Parathyroid adenoma (tissue), 2 donors: Measurements from ENCODE around the gene JOSD1.
A peak's percentile ranks its signal among the peaks of the same experiment; 100 is the strongest.

ENCODE experiments used
- H2AFZ ChIP-seq: fragments of 300-600 bp; sonication (generic); one replicate; pipeline ENCODE4 v1.7.0; 2017; ENCODE audit warnings: antibody characterized with exemption, mild to moderate bottlenecking
- H3K27ac ChIP-seq: fragments of 300-600 bp; sonication (generic); one replicate; pipeline ENCODE4 v1.7.0; 2017
- H3K27me3 ChIP-seq: fragments of 300-600 bp; sonication (generic); one replicate; pipeline ENCODE4 v1.7.0; 2017; ENCODE audit warnings: low read length; ENCODE audit not compliant: control insufficient read depth, insufficient read depth
- H3K36me3 ChIP-seq: fragments of 300-600 bp; sonication (generic); one replicate; pipeline ENCODE4 v1.7.0; 2017; ENCODE audit warnings: low read length; ENCODE audit not compliant: control insufficient read depth, insufficient read depth
- H3K4me1 ChIP-seq: fragments of 300-600 bp; sonication (generic); one replicate; pipeline ENCODE4 v1.7.0; 2017; ENCODE audit warnings: control low read depth
- H3K4me2 ChIP-seq: fragments of 300-600 bp; sonication (generic); one replicate; pipeline ENCODE4 v1.7.0; 2017; ENCODE audit warnings: low read length
- H3K4me3 ChIP-seq: fragments of 300-600 bp; sonication (generic); one replicate; pipeline ENCODE4 v1.7.0; 2017; ENCODE audit warnings: low read depth, low read length
- H3K79me2 ChIP-seq: fragments of 300-600 bp; sonication (generic); one replicate; pipeline ENCODE4 v1.7.0; 2017; ENCODE audit warnings: control low read depth
- H3K9ac ChIP-seq: fragments of 300-600 bp; sonication (generic); one replicate; pipeline ENCODE4 v1.7.0; 2017; ENCODE audit warnings: mild to moderate bottlenecking
- H3K9me3 ChIP-seq: fragments of 300-600 bp; sonication (generic); one replicate; pipeline ENCODE4 v1.7.0; 2017; ENCODE audit warnings: low read length; ENCODE audit not compliant: control insufficient read depth
- CTCF ChIP-seq: fragments of 300-600 bp; sonication (generic); IDR thresholded peaks from one replicate; pipeline ENCODE4 v1.7.0; 2017; ENCODE audit warnings: antibody characterized with exemption, mild to moderate bottlenecking
- donor health status: primary hyperparathyroidism.

JOSD1 gene

DNA sequence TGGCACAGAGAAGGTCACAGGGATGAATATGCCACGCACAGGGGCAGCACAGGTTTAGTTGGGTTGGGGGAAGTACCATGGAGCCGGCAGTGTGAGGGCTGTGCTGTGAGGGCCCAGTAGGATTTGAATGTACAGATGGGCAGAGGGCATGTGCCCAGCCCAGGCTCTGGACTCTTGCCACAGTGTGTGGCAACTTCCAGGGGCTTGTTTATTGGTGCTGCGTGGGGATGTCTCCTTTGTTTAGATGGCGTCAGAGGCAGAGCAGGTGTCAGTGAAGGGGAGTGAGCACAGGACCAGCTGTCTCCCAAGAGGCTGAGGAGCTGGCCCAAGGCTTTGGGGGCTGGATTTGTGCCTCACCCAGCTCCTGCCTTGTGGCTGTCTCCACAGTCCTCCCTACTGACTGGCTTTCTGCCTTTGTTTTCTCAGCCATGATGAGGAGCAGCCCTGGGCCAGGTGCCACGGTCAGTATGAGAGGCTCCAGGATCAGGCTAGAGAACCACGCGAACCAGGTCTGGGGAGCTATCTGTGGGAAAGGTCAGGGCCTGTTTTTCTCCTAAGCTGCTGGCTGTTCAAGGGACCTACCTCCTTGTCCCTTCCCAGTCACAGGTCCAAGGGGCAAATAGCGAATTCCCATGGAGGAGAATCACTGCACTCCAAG lies 33.1 kb upstream of the JOSD1 start:
- H3K4me1 ChIP-seq: no peaks in the 10 kb centered on the region
- no peaks in the 10 kb centered on the region for H3K79me2 ChIP-seq
- no peak overlapping the region for H3K4me3 ChIP-seq
- H3K9ac ChIP-seq: no peak overlapping the region
- no peak for TF ChIP-seq CTCF
- H3K27me3 ChIP-seq: no peaks in the 10 kb centered on the region
- H3K9me3 ChIP-seq: no peaks in the 10 kb centered on the region
- no peak overlapping the region for H3K4me2 ChIP-seq
- no peak overlapping the region for H3K27ac ChIP-seq
- no peaks in the 10 kb centered on the region for H3K36me3 ChIP-seq
- H2AFZ ChIP-seq: no peak overlapping the region

DNA sequence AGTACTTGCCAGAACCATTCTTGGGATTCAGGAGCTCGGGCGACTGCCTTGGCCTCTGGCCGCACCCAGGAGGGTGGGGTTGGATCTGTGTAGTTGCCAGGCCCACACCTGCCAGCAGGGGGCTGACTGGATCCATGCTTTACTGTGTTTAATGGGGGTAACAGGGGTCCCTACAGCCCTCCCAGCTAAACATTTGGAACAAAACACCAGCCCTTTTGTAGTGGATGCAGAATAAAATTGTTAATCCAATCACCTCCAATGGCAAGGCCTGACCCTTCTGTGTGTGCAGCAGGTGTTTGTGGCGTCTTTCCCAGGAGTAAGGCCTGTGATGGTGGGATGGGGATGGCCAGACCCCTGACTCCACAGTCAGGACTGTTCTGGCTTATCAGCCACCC lies 32.6 kb upstream of the JOSD1 start:
- no peaks in the 10 kb centered on the region for H3K4me1 ChIP-seq
- no peak overlapping the region for H3K9ac ChIP-seq
- no peak overlapping the region for H3K4me3 ChIP-seq

GRCh38 chr22:38732251-38732815 lies 31.6 kb upstream of the JOSD1 start:
- Histone ChIP-seq H3K36me3 (no peaks in the 10 kb centered on the region), H3K4me3 (no peak overlapping the region), H3K4me1 (no peaks in the 10 kb centered on the region), H3K9me3 (no peaks in the 10 kb centered on the region), H3K27me3 (no peaks in the 10 kb centered on the region), H2AFZ (no peak overlapping the region), H3K4me2 (no peak overlapping the region), H3K79me2 (no peaks in the 10 kb centered on the region), H3K27ac (no peak overlapping the region), H3K9ac (no peak overlapping the region)
- TF ChIP-seq CTCF: no peak

More for the DNA sequence above, 32.6 kb upstream of the JOSD1 start:
- H3K4me2 ChIP-seq: no peak overlapping the region
- H2AFZ ChIP-seq: no peak overlapping the region
- H3K27me3 ChIP-seq: no peaks in the 10 kb centered on the region
- no peaks in the 10 kb centered on the region for H3K9me3 ChIP-seq
- H3K27ac ChIP-seq: no peak overlapping the region
- no peaks in the 10 kb centered on the region for H3K36me3 ChIP-seq
- peak; percentile 56 for TF ChIP-seq CTCF
- H3K79me2 ChIP-seq: no peaks in the 10 kb centered on the region

DNA sequence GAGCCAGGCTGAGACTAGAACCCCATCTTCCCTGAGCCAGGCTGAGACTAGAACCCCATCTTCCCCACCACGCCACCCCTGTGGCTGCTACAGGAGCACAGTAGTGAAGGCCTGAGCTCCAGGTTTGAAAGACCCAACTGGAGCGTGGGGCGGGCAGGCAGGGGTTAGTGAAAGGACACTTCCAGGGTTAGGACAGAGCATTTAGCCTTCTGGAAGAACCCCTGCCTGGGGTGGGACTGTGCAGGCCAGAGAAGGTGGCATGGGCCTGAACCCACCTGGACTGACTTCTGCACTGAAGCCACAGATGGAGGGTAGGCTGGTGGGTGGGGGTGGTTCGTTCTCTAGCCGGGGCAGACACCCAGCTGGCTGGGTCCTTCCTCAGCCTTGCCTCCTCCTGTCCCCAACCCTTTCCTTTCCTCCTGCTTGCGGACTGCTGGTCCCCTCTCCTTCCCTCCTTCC lies 31.0 kb upstream of the JOSD1 start:
- Histone ChIP-seq H3K9ac (no peak overlapping the region), H3K4me3 (no peak overlapping the region), H2AFZ (no peak overlapping the region), H3K27me3 (no peaks in the 10 kb centered on the region), H3K27ac (no peak overlapping the region), H3K4me2 (no peak overlapping the region), H3K9me3 (no peaks in the 10 kb centered on the region), H3K79me2 (no peaks in the 10 kb centered on the region), H3K4me1 (no peaks in the 10 kb centered on the region), H3K36me3 (no peaks in the 10 kb centered on the region)
- no peak for TF ChIP-seq CTCF

- Histone ChIP-seq H3K4me1 (no peaks in the 10 kb centered on the region), H3K36me3 (no peaks in the 10 kb centered on the region), H3K4me3 (no peak overlapping the region)
Observed at GRCh38 chr22:38730411-38730871, 29.7 kb upstream of the JOSD1 start.

More at GRCh38 chr22:38730411-38730871, 29.7 kb upstream of the JOSD1 start:
- no peaks in the 10 kb centered on the region for H3K9me3 ChIP-seq
- H3K27me3 ChIP-seq: no peaks in the 10 kb centered on the region
- no peak overlapping the region for H2AFZ ChIP-seq
- H3K27ac ChIP-seq: no peak overlapping the region
- TF ChIP-seq CTCF: no peak
- no peaks in the 10 kb centered on the region for H3K79me2 ChIP-seq
- H3K4me2 ChIP-seq: no peak overlapping the region
- H3K9ac ChIP-seq: no peak overlapping the region
